ENCODE data around the gene GRK5.

The GRK5 gene

DNA sequence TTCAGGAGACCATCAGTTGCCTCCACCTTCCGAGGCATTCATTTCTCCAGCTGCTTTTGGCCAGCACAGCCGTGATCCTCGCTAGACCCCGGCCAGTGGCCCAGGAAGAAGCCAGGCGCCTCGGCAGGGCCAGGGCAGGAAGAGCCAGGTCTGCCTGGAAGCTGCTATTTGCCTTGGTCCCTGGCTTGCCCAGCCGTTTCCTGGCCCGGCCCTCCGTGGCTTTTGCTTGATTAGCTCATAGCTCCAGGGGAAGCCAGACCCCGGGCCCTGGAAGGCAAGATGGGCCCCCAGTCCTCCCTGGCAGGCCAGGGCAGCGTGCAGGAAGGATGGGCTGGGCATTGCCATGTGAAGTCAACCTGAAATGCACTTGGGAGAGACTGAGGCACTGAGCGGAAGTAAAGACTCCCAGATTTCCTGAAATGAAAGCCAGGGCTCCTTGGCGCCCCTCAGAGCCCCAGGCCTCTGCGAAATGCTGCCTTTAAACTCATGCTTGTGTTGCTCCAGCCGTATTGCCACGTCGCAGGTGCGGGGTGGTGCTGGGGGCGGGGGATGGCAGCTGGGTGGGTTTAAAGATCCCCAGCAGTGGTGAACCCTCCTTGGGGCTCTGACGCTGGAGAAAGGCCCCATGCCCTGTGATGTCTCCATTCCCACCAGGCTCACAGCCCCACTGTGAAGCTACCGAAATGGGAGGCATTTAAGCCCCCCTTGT, 160.6 kb downstream of the GRK5 start:
- DNase-seq: no peak

DNA sequence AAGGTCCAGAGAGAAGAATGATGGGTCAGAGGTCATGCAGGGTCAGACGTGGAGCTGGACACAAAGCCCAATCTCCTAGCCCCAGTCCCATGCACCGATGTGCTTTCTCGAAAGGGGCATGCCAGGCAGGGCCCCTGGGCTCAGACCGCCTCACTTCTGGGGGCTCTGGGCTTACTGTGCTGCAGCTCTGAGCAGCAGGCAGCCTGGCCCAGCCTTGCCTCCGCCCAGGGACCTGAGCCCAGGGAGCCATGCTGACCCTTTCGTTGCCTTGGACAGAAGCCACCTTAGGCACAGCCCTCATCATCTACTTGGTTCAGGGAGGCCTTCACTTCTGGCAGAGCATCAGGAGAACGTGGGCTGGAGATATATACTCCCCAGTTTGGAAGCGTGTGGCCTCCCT, 161.2 kb downstream of the GRK5 start:
- DNase-seq: no peak

DNA sequence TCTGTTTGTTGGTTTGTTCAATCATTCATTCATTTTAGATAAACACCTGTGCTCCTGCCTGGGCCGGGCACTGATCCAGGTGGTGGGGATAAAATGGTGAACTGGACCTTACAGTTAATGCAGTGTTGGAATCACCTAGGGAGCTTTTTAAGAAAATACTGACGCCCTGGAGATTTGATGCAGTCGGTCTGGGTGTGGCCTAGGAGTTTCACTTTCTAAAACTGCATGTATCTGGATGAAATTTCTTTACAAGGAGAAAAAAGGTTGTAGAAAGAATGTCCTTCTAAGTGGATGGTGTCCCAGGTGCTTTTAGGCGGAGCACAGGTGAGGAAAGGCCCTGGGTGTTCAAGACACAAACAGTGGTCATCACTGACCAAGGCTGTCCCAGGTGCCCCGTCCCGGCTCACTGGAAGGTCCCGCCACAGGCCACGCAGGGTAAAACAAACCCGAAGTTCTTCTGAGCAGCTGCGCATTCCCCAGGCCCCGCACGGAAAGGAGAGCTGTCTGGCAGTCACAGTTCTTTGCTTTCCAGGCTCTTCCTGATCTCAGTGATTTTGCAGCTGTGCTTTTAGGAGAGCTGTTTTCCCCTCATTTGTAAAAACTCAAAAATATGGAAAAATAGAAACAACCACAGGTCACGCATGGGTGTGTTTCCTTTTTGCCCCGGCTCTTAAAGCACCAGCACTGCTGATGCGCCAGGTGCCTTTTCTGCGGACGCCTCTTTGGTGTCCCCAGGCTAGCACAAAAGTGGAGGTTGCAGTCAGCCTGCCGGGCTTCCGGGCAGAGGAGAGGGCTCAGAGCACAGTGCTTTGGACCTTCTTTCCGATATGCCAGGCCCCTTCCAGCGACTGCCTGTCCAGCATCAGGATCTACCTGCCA, 161.9 kb downstream of the GRK5 start:
- DNase-seq: no peak

DNA sequence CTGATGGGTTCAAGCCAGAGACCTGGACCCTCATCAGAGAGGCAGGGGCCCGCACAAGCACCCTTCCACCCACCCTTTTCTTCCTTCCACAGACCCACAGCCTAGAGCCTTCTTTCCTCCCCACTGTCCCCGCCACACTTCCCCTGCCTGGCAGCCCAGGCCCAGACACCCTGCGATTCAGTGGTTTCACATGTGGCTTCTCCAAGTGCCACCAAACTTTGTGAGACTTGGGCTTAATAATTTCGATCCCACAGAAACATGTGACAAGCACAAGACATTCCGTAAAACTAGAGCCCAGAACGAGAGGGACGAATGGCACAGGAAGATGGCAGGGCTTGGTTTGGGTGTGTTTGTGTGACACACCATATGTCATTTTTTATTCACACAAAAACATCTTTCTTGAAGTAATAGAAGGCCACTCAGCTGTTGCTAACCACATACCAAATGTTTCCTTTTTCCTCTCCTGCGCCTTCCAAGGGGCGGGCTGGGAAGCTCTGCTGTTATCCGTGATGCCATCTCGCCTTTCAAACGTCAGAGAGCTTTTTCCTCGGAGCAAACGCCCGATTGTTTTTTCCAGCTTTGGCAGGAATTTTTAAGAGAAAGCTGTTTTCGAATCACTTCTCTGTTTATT, 162.9 kb downstream of the GRK5 start:
- no peak for DNase-seq

DNA sequence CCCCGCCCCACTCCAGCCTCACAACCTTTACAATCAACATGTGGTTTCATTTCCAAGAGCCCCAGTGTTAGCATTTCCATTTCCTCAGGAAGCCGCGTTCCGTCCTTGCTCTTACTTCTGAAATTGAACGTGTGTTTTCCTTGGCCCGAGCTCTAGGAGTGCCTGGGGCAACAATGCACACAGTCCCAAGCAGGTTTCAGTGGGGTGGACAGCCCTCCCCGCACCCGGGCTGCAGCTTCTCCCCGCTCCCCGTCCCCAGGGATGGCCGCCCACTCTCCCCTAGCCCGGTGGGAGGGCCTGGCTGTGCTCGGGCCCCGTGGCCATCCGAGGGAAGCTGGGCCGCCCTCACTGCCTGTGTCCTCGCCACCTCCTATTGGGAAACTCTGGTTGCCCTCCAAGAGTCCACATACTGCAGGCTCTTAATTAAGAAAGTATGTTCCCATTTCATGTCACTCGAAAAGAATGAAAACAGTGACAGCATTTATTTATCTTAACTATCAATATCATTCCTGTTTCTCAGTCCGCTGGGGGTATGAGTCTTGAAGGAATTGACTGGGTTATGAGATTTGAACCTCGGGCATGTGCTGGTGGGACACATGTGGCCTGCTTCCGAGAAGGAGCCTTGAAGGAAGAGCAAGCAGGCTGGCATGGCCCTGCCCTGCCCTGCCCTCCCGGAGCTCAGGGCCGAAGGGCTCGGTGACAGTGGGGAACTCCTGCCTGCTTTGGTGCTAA, 163.8 kb downstream of the GRK5 start:
- no peak for DNase-seq

DNA sequence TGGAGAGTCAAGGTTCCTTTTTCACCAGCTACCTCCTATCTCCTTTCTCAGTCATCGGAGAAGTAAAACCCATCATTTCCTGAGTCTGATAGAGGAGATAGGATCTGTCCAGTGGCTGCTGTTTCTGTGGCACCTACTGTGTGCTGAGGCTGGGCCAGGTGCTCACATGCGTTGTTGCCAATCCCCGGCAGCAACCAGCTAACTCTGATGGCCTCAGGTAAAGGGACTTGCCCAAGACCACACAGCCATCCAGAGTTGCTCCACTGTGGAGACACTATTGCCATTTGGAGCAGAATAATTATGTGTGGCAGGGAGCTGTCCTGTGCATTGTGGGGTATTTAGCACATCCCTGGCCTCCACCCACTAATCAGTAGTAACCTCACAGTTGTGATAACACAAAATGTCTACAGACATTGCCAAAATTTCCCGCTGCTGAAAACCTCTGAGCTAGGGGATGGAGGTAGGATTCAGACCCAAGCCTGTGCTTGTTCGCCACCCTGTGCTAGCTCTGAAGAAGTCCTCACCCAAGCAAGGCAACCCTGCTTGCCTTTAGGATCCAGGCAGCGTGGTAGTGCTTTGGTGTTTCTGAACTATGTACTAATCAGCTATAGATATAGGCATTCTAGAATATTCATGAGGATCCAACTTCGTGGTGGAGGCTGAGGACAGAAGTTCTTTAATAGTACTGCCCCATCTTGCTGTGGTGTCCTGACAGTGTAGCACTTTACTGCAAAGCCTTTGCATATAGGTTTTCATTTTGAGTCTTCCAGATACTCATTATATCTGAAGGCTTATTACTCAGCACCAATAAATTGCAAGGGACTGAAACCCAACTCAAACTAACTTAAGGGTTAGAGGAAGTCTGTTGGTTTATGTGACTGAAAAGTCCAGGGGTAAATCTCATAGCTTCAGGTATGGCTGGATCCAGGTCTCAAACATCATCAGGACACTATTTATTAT, 164.6 kb downstream of the GRK5 start:
- no peak for DNase-seq

DNA sequence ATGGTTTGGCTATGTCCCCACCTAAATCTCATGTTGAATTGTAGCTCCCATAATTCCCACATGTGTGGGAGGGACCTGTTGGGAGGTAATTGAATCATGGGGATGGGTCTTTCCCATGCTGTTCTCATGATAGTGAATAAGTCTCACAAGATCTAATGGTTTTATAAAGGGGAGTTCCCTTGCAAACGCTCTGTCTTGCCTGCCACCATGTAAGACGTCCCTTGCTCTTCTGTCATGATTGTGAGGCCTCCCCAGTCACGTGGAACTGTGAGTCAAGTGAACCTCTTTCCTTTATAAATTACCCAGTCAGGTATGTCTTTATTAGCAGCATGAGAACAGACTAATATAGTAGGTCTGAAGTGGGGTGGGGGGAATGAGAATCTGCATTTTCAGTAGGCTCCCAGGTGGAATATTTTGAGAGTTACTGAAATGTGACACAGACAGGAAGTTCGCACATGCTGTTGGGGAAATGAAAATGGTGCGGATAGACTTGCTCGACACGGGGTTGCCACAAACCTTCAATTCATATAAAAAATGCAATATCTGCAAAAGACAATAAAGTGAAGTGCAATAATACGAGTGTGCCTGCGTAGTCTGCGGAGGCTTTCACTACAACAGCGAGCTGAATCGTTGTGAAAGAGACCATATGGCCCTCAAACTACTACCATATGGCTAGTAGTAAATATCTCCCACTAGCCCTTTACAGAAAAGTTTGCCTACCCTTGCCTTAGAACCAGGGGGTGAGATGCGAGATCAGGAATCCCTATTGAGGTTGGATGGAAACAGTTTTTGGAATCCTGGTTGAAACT, 166.1 kb downstream of the GRK5 start:
- DNase-seq: no peak

DNA sequence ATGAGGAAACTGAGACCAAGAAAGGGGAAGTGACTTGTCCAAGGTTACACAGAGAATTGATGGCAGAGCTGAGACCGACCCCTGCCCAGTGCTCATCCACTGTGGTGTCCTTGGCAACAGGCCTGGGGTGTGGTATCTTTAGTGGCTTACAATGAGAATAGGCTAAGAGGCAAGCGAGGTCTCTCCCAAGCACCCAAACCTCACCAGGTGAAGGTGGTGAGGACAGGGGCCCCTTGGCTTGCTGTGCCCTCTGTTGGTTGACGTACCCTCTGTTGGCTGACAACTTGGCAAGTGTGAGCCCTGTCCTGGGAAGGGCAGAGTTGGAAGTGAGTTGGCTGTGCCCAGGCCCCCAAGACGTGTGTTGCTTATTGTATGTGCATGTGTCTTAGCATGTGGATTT, 166.9 kb downstream of the GRK5 start:
- no peak for DNase-seq

DNA sequence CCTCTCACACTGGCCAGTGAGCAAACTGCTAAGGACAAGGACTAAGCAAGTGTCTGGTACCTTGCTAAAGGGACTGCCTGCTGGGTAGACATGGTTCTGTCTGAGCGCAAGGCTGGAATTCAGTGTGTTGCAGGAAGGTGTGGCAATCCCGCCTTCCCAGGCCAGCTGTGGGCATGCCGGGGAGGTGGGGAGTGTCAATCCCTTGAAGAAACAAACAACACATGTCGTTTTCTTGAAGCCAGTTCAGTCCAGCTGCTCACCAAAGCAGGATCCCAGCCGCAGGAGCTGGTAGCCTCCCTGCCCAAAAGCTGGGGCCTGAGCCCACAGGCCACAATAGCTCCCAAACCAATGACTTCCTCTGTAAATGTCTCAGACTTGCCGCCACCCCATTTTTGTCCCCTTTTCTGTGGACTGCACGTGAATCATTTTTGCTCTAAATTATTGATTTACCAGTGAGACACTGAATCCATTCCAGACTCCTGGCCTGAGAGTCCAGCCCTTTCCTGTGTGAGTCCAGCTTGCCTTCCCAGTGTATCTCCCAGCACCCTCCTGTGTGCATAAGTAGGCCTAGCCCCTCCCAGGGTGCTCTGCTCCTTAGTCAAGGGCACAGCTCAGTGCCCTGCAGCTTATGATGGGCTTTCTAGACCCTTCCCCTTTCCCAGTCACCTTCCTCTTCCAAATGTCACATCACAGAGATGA, 168.4 kb downstream of the GRK5 start:
- DNase-seq: no peak

DNA sequence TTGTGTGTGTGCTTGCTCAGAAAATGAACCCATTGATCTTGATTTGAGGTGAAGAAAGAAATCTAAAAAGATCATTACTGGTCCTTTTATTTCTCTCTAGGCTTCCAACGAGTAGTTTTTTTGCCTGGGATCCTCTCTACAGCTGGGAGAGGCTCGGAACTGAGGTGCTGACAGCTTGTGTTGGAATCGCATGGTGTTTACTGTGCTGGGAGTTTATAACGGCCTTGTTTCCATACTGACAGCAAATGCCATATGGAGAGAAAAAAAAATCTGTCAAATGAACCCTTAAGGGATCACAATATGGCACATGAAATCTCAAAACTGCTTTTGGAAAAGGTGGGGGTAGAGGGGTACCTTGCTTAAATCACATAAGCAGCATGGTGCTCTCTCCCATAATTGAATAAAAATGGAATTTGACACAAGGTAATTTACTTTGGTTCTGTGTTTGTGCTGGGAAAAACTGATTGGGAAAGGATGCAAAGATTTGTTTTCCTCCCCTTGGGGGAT, 170.1 kb downstream of the GRK5 start:
- DNase-seq: no peak

DNA sequence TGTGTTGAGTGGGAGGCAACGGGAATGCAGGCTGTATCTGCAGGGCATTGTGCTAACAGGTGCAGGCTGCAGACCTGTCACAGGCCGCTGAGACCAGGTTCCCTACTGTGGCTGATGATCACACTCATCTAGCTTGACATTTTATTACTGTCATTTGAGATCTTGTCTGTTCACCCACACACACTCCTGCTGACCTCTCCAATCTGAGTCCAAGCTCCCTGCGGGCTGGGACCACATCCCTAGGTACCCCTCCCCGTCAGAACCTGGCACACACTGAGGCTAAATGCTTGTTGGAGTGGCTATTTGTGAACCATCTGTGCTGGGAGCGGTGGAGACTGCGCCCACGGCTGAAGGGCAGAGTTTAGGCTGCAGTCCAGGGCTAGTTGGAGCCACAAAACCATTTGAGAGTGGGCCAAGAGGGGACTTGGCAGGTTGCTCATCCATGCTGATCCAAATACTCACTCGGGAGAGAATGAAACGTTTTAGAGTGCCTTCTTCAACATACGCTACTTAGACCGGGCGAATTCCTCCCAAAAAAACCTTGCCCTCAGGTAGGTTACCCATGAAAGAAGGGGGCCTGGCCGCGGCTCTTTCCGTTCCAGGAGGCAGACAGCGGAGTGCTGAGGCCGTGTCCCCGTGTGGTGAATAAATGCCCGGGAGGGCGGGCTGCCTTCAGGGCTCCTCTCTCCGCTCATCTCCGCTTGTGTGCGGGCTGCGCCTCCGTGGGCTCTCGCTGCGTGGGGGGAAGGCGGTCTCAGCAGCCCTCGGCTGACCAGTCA, 170.8 kb downstream of the GRK5 start:
- DNase-seq: no peak

DNA sequence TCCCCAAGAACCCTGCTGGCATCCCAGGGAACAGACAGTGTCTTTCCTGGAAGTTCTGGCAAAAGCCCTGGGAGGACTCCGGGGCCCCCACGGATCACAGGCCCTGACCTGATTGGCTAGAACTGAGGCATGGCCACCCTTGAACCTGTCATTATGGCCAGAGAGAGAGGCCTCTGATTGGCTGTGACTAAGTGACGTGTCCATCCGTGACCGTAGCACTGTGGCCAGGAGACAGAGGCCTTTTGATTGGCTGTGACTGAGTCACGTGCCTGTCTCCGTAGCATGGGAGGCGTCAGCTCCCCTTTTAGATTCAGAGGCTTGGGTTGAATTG, 171.3 kb downstream of the GRK5 start:
- no peak for DNase-seq

DNA sequence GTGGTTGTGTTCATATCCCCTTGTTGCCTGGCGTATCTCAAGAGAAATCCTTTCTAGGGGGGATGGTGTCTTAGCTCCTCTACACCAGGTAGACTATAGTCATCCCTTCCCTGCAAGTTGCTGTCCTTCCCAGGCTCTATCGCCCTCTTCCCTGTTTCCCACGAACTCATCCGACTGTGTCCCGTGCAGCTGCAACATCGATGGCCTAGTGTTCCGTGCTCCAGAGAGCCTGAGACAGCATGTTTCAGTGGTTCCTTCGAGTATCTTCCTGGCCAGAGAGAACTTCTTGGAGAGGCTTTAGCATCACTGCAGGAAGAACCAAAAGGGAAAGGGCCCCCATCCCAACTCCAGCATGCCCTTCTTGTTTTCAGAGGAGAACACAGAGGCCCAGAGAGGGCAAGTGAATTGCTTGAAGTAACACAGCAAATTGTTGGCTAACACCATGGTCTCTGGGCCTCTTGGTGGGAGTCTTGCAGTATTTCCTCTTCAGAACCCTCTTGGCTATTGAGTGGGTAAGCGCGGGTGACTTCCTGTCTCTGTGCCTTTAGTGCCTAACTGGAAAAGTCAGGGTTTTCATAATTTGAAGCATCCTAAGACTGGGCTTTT, 172.2 kb downstream of the GRK5 start:
- no peak for DNase-seq

DNA sequence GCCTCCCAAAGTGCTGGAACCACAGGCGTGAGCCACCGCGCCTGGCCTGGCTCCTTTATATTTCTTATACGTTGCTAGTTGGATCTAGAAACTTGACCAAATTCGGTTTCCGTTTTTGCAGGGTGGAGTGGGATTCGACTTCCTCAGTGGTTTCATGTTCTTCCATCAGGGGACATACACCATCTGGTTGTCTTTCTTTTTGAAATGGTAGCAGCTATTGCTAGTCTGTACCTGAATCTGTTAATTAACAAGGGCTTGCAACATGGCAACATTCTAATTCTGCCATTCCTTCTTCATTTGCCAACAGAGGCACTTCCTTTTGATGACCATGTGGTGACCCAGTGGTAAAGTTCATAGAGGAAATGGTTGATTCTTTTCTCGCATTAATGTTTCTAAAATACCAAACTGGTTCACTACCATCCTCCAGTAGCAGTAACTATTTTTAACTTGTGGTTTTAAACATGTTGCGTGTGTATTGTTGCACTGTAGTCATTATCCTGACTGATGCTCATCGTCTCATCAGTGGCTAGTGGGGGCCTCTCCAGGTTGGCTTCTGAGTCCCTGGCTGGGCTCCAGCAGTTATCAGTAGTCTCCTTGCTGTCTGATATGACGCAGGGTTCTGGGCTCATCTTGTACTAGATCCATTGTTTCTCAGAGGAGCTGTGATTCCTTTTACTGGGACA, 175.9 kb downstream of the GRK5 start:
- DNase-seq: no peak

DNA sequence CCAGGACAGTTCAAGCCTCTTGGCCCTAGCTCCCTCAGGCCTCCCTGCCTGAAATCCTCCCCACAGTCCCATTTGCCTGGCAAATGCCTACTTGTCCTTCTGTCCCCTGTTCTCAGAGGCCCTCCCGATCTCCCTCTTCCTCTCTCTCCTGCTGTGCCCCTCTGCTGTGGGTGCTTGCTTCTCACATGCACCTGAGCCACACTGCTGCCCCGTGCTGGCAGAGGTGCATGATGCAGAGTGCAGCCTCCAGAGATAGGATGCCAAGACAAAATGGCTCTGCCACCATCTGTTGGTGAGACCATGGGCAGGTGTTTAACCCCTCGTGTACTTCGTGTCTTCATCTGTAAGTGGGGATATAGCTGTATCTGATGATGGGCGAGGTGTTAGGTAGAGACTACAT, 176.8 kb downstream of the GRK5 start:
- no peak for DNase-seq

DNA sequence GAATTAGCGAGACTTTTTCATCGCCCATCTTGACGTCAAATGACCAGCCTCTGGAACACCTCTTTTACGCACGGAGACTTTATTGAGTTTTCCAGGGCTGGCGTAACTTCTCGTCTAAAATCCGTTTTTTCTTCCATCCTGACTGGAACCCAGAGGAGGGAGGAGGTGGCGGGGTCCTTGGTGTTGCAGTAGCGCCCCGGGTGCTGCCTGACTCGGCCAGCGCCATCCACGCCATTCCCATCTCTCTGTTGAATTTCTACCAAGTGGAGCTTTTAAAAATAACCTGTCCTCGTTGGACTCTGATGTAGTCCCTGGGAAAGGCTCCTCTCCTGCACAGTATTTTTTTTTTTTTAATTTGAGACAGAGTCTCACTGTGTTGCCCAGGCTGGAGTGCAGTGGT, 179.3 kb downstream of the GRK5 start:
- no peak for DNase-seq

DNA sequence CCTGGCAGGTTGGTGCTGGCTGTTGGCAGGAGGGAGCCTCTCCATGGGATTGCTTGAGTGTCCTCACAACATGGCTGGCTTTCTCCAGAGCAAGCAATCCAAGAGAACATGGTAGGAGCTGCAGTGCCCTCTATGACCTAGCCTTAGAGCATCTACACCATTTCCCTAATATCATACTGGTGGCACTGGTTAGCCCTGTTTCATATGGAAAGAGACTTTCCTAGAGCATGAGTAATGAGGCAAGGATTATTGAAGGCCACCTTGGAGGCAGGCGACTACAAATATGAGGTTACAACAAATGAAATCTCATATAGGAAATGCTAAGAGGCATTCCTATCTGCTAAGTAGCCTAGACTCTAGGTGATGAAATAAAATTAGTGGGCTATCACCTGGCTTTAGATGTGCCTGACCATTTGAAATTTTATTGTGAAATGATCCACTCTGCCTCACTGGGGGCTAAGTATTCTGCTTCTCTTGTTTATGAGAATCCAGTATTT, 181.5 kb downstream of the GRK5 start:
- no peak for DNase-seq
